Measurements from ENCODE around the gene GRAP2.

DNA sequence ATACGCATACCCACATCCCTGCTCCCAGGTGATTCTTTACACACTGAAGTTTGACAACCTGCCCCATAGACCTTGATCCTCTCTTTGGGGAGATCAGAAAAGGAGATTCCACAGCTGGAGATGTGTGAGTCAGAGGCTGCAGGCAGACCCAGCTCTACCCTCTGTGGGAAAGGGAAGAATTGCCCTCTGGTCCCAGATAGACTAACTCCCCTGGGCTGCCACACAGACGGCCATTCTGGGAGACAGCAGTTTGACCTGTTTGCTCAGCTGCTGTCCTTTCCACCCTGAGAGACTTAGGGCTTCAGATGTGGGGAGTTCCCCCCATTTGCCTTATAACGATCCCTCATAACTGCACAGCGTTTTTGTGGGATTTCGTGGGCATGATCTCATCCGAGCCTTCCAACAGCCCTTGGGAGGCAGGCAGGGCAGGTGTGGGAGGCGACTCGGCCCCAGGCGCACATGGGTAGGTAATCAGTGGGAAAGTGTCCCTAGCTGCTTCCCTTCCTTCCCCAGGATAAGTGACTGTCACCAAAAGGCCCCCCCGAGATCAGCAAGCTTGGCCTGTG is 107.9 kb downstream of the GRAP2 start:
- TF ChIP-seq SIN3A (IDR thresholded peaks at IDR 0.05; ENCODE audit: low read depth) = no peak
- TF ChIP-seq, protein P1, sequence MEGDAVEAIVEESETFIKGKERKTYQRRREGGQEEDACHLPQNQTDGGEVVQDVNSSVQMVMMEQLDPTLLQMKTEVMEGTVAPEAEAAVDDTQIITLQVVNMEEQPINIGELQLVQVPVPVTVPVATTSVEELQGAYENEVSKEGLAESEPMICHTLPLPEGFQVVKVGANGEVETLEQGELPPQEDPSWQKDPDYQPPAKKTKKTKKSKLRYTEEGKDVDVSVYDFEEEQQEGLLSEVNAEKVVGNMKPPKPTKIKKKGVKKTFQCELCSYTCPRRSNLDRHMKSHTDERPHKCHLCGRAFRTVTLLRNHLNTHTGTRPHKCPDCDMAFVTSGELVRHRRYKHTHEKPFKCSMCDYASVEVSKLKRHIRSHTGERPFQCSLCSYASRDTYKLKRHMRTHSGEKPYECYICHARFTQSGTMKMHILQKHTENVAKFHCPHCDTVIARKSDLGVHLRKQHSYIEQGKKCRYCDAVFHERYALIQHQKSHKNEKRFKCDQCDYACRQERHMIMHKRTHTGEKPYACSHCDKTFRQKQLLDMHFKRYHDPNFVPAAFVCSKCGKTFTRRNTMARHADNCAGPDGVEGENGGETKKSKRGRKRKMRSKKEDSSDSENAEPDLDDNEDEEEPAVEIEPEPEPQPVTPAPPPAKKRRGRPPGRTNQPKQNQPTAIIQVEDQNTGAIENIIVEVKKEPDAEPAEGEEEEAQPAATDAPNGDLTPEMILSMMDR (IDR thresholded peaks at IDR 0.05 in 2 of 3, conservative IDR thresholded peaks at IDR 0.05 in 1 of 3; ENCODE audit: borderline replicate concordance in 1 of 3, insufficient read depth in 1 of 3, low read depth in 2 of 3, low read length in 2 of 3) = no peak
- TF ChIP-seq, protein P2, sequence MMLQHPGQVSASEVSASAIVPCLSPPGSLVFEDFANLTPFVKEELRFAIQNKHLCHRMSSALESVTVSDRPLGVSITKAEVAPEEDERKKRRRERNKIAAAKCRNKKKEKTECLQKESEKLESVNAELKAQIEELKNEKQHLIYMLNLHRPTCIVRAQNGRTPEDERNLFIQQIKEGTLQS (IDR thresholded peaks at IDR 0.05) = no peak
- no peak for TF ChIP-seq RAD21 (IDR thresholded peaks at IDR 0.05; ENCODE audit: low read depth)
- no peak for TF ChIP-seq YY1 (IDR thresholded peaks at IDR 0.05; ENCODE audit: extremely low read depth, insufficient replicate concordance, low read depth, low read length)
- no peak for TF ChIP-seq CEBPB (IDR thresholded peaks at IDR 0.05; ENCODE audit: low read depth)
- no peak for TF ChIP-seq POLR2AphosphoS5 (IDR thresholded peaks at IDR 0.05; ENCODE audit: low read depth, low read length)
- no peak for TF ChIP-seq ZNF274 (IDR thresholded peaks at IDR 0.05; ENCODE audit: low read depth, low read length)
- no peak for TF ChIP-seq POLR2A (IDR thresholded peaks at IDR 0.05; ENCODE audit: borderline replicate concordance, extremely low read depth, insufficient read depth, insufficient read length)
- no peak for TF ChIP-seq REST (IDR thresholded peaks at IDR 0.05; ENCODE audit: low read depth)
- no peak for TF ChIP-seq SP1 (IDR thresholded peaks at IDR 0.05; ENCODE audit: low read depth)
- TF ChIP-seq ZFX (IDR thresholded peaks at IDR 0.05) = no peak
